GM19397 (cell line): ENCODE data around the gene ADAMTS14.
"Not testable (repeated sequence)": the region's sequence is repeated elsewhere in the genome, so short reads cannot be mapped to it uniquely, and the experiment has no call there.

Experiments
- ATAC-seq: cut with Tn5 transposase; IDR thresholded peaks from one replicate; pipeline ENCODE4 v1.9.1; 2021; ENCODE audit warnings: mild to moderate bottlenecking, moderate library complexity; ENCODE audit not compliant: unreplicated experiment

The ADAMTS14 gene

DNA sequence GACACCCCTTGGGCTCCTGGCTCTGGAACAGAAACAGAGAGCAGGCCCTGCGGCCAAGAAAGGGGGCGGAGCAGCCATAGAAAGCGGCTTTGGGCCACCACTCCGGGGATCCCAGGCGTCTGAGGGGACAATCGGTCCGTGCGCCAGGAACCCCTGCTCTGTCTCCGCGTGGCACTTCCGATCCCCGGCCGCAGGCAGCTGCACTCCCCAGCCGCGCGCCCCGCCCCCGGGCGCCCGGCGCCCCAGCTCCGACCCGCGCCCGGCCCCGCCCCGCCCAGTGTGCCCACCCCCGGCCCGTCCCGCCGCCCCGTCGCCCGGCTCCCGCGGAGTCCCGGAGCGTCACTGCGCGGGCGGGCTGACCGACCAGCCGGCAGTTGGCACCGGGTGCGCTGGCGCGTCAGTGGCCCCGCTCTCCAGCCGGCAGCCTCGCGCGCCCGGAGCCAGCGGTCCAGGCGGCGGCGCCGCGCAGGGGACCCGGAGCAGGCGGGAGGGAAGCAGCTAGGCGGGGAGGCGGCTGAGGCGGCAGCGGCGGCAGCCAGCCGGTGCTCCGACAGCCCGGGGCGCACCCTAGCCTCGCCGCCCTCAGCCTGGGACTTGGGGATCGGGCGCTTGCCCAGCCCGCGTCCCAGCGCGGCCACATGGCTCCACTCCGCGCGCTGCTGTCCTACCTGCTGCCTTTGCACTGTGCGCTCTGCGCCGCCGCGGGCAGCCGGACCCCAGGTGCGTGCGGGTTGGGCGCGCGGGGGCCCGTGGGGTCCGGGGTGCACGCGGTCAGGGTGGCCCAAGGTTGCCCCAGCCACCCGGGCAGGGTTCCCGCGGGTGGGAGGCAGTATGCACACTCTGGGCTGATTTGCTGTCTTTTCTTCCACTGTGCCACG, at the start of gene ADAMTS14:
Gene ADAMTS14 (plus strand): TSS at position 342 of the 878 bp plus-strand sequence. CDS start 297 bp downstream, at position 639.
- ATAC-seq: no peak

DNA sequence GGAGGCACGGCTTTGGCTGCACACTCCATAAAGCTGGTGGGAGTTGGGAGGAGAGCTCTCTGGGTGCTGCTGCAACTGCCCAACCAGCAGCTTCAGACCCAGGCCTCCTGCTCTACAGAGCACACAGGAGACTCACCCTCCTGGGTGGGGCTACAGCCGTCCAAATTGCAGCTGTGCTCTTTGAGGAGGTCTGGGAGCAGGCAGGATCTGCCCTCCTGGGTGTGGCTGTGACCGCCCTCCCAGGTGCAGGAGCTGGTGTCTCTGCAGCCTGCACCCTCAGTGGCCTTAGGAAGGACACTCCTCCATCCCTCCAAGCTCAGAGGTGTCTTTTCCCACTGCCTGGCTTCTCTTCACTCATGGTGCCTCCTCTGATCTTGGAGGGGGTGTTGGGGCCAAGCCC, 49.8 kb upstream of the ADAMTS14 start:
- no peak for ATAC-seq

- ATAC-seq: no peak
Measured at GRCh38 chr10:70622981-70623844, 49.1 kb upstream of the ADAMTS14 start.

GRCh38 chr10:70626056-70626455, 46.2 kb upstream of the ADAMTS14 start:
- no peak for ATAC-seq

DNA sequence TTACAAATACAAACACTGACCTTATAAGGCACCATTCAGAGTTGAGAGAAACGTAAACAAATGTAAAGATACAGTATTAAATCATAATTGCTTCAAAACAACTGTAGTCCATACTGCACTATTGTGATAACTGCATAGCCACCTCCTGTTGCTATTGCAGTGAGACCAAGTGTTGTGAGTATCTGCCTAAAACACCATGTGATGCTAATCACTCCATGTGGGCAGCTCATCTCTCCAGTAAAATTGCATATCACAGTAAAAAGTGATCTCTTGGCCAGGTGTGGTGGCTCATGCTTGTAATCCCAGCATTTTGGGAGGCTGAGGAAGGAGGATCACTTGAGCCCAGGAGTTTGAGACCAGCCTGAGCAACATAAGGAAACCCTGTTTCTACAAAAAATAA, 43.0 kb upstream of the ADAMTS14 start:
- no peak for ATAC-seq

DNA sequence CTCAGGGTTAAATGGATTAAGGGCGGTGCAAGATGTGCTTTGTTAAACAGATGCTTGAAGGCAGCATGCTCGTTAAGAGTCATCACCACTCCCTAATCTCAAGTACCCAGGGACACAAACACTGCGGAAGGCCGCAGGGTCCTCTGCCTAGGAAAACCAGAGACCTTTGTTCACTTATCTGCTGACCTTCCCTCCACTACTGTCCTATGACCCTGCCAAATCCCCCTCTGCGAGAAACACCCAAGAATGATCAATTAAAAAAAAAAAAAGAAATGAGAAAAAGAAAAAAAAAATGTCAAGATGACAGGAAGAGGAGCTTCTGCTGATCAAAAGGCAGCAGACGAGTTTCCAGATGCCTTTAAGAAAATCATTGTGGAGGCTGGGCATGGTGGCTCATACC, 40.6 kb upstream of the ADAMTS14 start:
- ATAC-seq: not testable (repeated sequence)

DNA sequence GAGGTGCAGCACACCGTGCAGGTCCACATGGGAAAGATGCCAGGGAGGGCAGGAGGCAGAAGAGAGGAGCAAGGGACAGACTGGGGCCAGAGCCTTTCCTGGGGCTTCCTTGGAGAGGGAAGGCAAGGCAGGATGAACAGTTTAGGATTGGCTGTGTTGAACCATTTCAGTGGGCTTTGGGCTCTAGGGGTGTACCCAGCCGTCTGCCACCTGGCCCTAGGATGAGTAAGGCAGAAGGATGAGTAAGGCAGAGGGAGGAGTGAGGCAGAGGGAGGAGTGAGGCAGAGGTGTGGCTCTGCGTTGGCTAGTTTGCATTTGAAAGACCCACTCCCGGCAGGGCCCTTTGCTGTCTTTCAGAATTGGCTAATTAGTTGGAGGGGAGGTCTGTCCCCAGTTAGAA, 38.3 kb upstream of the ADAMTS14 start:
- ATAC-seq: no peak

DNA sequence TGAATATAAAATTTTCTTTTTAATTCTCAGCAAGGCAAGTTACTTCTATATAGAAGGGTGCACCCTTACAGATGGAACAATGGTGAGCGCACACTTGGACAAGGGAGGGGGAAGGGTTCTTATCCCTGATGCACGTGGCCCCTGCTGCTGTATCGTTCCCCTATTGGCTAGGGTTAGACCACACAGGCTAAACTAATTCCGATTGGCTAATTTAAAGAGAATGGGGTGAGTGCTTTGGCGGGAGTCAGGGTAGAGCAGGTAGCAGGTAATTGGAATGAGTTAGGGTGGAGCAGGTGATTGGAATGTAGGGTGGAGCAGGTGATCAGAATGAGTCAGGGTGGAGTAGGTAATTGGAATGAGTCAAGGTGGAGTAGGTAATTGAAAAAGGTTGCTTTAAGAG, 37.8 kb upstream of the ADAMTS14 start:
- not testable (repeated sequence) for ATAC-seq

GRCh38 chr10:70639640-70640383, 32.5 kb upstream of the ADAMTS14 start:
- not testable (repeated sequence) for ATAC-seq

DNA sequence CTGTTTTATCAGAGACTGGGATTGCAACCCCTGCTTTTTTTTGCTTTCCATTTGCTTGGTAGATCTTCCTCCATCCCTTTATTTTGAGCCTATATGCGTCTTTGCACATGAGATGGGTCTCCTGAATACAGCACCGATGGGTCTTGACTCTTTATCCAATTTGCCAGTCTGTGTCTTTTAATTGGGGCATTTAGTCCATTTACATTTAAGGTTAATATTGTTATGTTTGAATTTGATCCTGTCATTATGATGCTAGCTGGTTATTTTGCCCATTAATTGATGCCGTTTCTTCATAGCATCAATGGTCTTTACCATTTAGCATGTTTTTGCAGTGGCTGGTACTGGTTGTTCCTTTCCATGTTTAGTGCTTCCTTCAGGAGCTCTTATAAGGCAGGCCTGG, 29.0 kb upstream of the ADAMTS14 start:
- not testable (repeated sequence) for ATAC-seq

- not testable (repeated sequence) for ATAC-seq
Measured at GRCh38 chr10:70644959-70645358, 27.3 kb upstream of the ADAMTS14 start.

- ATAC-seq: no peak
Measured at GRCh38 chr10:70647086-70647485, 25.2 kb upstream of the ADAMTS14 start.

DNA sequence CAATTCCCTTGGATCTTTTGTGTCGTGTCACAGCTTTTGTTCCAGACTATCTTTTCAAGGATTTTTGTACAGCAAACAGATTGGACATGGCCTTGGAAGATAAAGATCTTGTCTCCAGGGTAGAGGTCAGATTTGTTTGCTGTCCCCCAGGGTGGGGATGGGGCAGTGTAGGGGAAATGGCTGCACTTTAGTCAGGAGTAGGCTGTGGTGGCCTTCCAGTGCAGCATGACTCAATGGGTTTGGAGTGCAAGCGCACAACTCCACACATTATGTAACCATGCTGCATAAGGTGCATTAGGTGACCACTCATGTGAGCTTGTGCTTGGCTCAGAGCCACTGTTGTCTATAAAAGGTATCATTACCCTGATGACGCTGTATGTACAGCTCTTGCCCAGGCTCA, 23.9 kb upstream of the ADAMTS14 start:
- ATAC-seq: no peak

DNA sequence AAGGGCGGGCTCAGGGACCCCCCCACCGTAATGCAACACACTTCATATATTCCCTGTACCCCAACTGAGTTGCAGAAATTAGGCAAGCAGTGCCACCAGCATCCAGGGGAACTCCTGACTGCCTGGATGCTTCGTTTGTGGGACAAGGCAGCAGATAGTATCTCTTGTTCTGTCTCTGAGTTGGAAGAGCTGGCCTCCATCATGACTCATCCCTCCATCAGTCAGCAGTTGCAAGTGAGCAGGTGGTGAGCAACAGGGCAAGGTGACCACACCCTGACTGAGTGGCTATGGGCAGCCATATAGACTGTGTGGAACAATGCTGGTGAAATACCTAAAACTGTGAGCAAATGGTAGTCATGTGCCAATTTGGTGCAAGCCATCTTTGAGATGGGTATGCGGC, 22.8 kb upstream of the ADAMTS14 start:
- no peak for ATAC-seq

DNA sequence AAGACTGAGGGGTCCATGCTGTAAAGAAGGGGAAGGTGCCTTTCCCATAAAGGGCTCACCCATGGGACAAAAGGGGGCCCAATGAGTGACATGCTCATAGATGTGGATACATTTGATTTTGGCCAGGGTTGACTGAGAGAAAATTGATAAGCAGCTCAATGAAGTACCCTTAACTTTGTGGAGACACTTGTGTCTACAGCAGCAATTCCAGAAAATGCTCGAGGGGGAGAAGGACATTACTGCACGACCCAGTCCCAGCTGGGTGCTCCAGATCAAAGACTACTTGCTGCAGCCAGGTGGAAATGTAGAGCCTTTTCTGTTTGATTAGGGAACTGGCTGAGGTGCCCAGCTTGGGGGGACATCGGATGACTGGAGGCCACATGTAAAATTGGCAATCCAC, 22.2 kb upstream of the ADAMTS14 start:
- no peak for ATAC-seq

DNA sequence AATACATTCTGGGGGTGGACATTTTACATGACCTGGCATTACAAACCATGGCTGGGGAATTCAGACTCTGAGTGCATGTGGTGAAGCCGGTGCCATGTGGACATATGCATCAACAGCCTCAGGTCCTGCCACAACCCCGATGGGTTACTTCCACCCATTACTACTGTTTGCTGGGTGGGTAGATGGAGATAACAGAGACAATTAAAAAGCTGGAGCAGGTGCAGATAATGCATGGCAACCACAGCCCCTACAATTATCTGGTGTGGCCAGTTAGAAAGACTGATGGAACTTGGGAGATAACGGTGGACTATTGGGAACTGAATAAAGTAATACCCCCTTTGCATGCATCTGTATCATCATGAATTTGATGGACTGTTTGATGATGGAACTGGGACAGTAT, 21.6 kb upstream of the ADAMTS14 start:
- ATAC-seq: no peak

DNA sequence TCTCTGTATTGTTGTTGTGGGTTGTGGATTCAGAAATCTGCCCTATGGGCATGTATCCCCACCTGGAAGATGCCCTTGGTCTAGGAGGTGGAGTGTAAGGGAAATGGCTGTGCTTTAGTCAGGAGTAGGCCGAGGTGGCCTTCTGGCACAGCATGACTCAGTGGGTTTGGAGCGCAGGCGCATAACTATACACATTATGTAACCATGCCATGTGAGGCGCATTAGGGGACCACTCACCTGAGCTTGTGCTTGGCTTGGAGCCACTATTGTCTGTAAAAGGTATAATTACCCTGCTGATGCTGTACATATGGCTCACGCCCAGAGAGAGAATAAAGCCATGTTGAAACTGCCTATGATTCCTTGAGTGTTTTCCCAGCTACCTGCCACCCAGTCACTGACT, 20.6 kb upstream of the ADAMTS14 start:
- no peak for ATAC-seq

DNA sequence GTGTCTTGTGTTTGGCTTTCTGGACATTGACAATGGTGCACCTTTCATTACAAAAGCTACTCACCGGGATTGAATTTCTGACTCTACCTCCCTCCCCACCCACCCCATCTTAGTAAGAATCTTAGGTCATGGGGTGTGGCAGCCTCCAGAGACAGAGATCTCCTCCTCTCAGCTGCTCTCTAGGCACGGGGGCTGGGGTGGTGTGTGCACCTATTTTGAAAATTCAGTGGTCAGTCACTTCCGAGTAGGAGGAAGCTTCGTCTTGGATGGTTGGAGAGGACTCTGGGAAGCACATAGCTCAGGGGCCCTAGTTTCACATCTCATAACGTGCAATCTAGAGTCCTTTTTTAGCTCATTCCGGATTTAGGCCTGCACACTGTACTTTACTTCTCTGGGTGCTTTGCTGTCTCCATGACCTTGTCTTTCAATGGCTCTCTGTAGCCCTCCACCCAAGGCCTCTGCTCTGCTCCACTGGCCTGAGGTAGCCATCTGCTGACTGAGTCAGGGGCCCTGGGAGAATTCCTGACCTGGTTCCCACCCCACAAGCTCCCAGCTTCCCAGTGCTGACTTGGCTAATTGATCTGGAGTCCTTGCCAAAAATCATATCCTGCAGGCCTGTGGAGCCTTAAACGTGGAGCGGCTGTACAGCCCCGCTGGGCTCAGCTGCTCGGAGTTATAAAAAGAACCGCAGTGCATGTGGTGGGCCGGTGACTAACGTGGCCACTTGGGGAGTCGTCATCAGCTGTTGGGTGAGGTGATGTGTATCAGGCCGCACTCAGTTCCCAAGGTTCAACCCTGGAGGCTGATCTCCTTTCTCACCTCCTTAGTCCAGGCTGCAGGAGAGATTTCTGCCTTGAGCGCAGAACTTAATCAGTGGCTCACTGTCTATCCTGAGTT, 19.3 kb upstream of the ADAMTS14 start:
- no peak for ATAC-seq

GRCh38 chr10:70655316-70655715, 17.0 kb upstream of the ADAMTS14 start:
- ATAC-seq: no peak

GRCh38 chr10:70656489-70656888, 15.8 kb upstream of the ADAMTS14 start:
- ATAC-seq: no peak
